Gastroesophageal sphincter (tissue), 3 donors: Measurements from ENCODE around the gene NANOS3.

Source experiments
- POLR2AphosphoS5 ChIP-seq: sonication (generic); formaldehyde crosslinking; IDR thresholded peaks from one replicate; pipeline ENCODE4 v1.6.1; 2017; ENCODE audit warnings: antibody characterized with exemption
- TF ChIP-seq, protein P1 (sequence below), 4 experiments: fragments of 200-600 bp in 2 of 4; fragments of 450-650 bp in 2 of 4; sonication (generic) in 1 of 4; IDR thresholded peaks; one replicate each; pipeline ENCODE4 v1.5.1; 2017 to 2019; ENCODE audit warnings: antibody characterized with exemption in 4 of 4, mild to moderate bottlenecking in 2 of 4, moderate library complexity in 2 of 4

GRCh38 chr19:13929956-13930355, 53.0 kb downstream of the NANOS3 start:
- TF ChIP-seq, protein P1, sequence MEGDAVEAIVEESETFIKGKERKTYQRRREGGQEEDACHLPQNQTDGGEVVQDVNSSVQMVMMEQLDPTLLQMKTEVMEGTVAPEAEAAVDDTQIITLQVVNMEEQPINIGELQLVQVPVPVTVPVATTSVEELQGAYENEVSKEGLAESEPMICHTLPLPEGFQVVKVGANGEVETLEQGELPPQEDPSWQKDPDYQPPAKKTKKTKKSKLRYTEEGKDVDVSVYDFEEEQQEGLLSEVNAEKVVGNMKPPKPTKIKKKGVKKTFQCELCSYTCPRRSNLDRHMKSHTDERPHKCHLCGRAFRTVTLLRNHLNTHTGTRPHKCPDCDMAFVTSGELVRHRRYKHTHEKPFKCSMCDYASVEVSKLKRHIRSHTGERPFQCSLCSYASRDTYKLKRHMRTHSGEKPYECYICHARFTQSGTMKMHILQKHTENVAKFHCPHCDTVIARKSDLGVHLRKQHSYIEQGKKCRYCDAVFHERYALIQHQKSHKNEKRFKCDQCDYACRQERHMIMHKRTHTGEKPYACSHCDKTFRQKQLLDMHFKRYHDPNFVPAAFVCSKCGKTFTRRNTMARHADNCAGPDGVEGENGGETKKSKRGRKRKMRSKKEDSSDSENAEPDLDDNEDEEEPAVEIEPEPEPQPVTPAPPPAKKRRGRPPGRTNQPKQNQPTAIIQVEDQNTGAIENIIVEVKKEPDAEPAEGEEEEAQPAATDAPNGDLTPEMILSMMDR (IDR thresholded peaks at IDR 0.05) = no peak
- TF ChIP-seq POLR2AphosphoS5 = no peak
